Endothelial cell of umbilical vein (primary cell): ENCODE results near the gene EFNB1. TPM values are rescaled to one million over a fixed set of nuclear protein-coding genes. Genes with fewer than 3 reads are reported as not detected.

ENCODE experiments used
- BruUV-seq: library from RNA; stranded (reverse); fragments of 400-500 nt; replicated peaks from 2 replicates; lab custom pipeline; 2021; lab: Mats Ljungman, UMichigan
- CTCF ChIA-PET: fragments of 300-600, 350-600 bp; sonication (Branson Sonifier 250); formaldehyde crosslinking; loops from one replicate; lab custom pipeline; 2021; ENCODE audit warnings: antibody characterized with exemption, inconsistent platforms; lab: Charles Lee
- POLR2A ChIA-PET: fragments of 300-600, 350-600 bp; sonication (Branson Sonifier 250); formaldehyde crosslinking; loops from one replicate; lab custom pipeline; 2021; ENCODE audit warnings: antibody characterized with exemption, inconsistent platforms; lab: Charles Lee
- DNase-seq: peaks from one replicate; pipeline ENCODE4 v3.0.0-alpha.2; 2011; ENCODE audit warnings: low read depth, low spot score
- FAIRE-seq: peaks from 2 replicates; lab custom pipeline; 2011; peaks lifted over from hg19 to GRCh38; lab: Jason Lieb, UNC
- H2AFZ ChIP-seq: 2 replicates; pipeline ENCODE4 v1.6.0; 2012; ENCODE audit warnings: low read depth, low read length, control low read depth, inconsistent platforms
- H3K27ac ChIP-seq: 2 replicates; pipeline ENCODE4 v1.5.1; 2011; ENCODE audit warnings: low read depth, mild to moderate bottlenecking, control low read depth, low read length, moderate library complexity; ENCODE audit not compliant: insufficient read depth
- H3K27me3 ChIP-seq, 2 experiments: 2 replicates each; pipeline versions ENCODE4 v1.6.0 to v1.6.1; 2011; ENCODE audit warnings: low read length in 2 of 2, mixed read lengths in 1 of 2; ENCODE audit not compliant: control insufficient read depth in 2 of 2, insufficient read depth in 2 of 2
- H3K36me3 ChIP-seq, 2 experiments: 2 replicates in 1 of 2; 3 replicates in 1 of 2; pipeline ENCODE4 v1.5.1; 2011; ENCODE audit warnings: low read length in 2 of 2, mild to moderate bottlenecking in 1 of 2, moderate library complexity in 1 of 2; ENCODE audit not compliant: control insufficient read depth in 2 of 2, insufficient read depth in 2 of 2; ENCODE audit errors: extremely low read depth in 1 of 2
- H3K4me1 ChIP-seq: 3 replicates; pipeline ENCODE4 v1.5.1; 2011; ENCODE audit warnings: mild to moderate bottlenecking, low read length; ENCODE audit not compliant: control insufficient read depth, insufficient read depth; ENCODE audit errors: extremely low read depth
- H3K4me2 ChIP-seq: 2 replicates; pipeline ENCODE4 v1.6.1; 2011; ENCODE audit warnings: low read length, control low read depth, mixed read lengths; ENCODE audit not compliant: insufficient read depth
- H3K4me3 ChIP-seq, 3 experiments: fragments of 200-600 bp in 1 of 3; sonication (generic), shearing (Covaris generic) in 1 of 3; replicated peaks in 1 of 3; 2 replicates each; pipeline ENCODE4 v1.5.1; 2011 to 2016; ENCODE audit warnings: control low read depth in 3 of 3, low read length in 3 of 3, mild to moderate bottlenecking in 2 of 3, inconsistent platforms in 1 of 3, low read depth in 1 of 3, moderate library complexity in 1 of 3; ENCODE audit not compliant: insufficient read depth in 1 of 3
- H3K79me2 ChIP-seq: 2 replicates; pipeline ENCODE4 v1.6.0; 2012; ENCODE audit warnings: low read length, inconsistent platforms; ENCODE audit not compliant: control insufficient read depth, insufficient read depth
- H3K9ac ChIP-seq: replicated peaks from 2 replicates; pipeline ENCODE3; 2011; ENCODE audit warnings: low read length, control low read depth; ENCODE audit not compliant: insufficient read depth; ENCODE audit errors: extremely low read depth
- H3K9me1 ChIP-seq: replicated peaks from 3 replicates; pipeline ENCODE4 v1.6.0; 2011; ENCODE audit warnings: mild to moderate bottlenecking, low read length; ENCODE audit not compliant: control insufficient read depth, insufficient read depth; ENCODE audit errors: extremely low read depth
- H3K9me3 ChIP-seq: replicated peaks from 2 replicates; pipeline ENCODE4 v1.5.1; 2012; ENCODE audit warnings: low read length, inconsistent platforms; ENCODE audit not compliant: control insufficient read depth, insufficient read depth
- H4K20me1 ChIP-seq: replicated peaks from 2 replicates; pipeline ENCODE3; 2011; ENCODE audit warnings: mild to moderate bottlenecking, low read length; ENCODE audit not compliant: control insufficient read depth, insufficient read depth; ENCODE audit errors: extremely low read depth
- EZH2 ChIP-seq: IDR thresholded peaks from 2 replicates; pipeline ENCODE4 v1.6.1; 2012; ENCODE audit warnings: borderline replicate concordance, low read depth, mild to moderate bottlenecking, moderate library complexity, low read length, inconsistent platforms; ENCODE audit not compliant: severe bottlenecking
- FOS ChIP-seq: IDR thresholded peaks from 2 replicates; pipeline ENCODE4 v1.6.1; 2011; ENCODE audit warnings: mild to moderate bottlenecking, low read length, moderate library complexity, borderline replicate concordance; ENCODE audit not compliant: insufficient read depth
- GATA2 ChIP-seq: IDR thresholded peaks from 2 replicates; pipeline ENCODE4 v1.7.0; 2011; ENCODE audit warnings: low read depth, mild to moderate bottlenecking, moderate library complexity, mixed read lengths, low read length; ENCODE audit not compliant: insufficient read length, insufficient read depth
- JUN ChIP-seq: IDR thresholded peaks from 2 replicates; pipeline ENCODE4 v1.6.1; 2011; ENCODE audit warnings: borderline replicate concordance, low read depth; ENCODE audit not compliant: insufficient read length, insufficient read depth
- MAX ChIP-seq: IDR thresholded peaks from 2 replicates; pipeline ENCODE4 v1.6.1; 2011; ENCODE audit not compliant: insufficient read depth, insufficient read length
- MYC ChIP-seq: IDR thresholded peaks from one replicate; pipeline ENCODE4 v1.6.1; 2011; ENCODE audit warnings: mild to moderate bottlenecking, low read depth, low read length
- POLR2A ChIP-seq: IDR thresholded peaks from 2 replicates; pipeline ENCODE4 v1.6.1; 2012; ENCODE audit warnings: low read depth, mild to moderate bottlenecking, control low read depth, low read length
- POLR2AphosphoS5 ChIP-seq: IDR thresholded peaks from 2 replicates; pipeline ENCODE4 v1.6.1; 2012; ENCODE audit warnings: low read depth, mild to moderate bottlenecking, control low read depth, low read length, moderate library complexity; ENCODE audit not compliant: insufficient read depth
- dilution Hi-C: fragments of 300-500 bp; cut with MboI; formaldehyde crosslinking; loops from one replicate; pipeline ENCODE4 v1.15.0; 2019; ENCODE audit warnings: low sequenced_read_pairs; ENCODE audit not compliant: extremely low pct_ligation_motif_present
- intact Hi-C: fragments of 100-400 bp; cut with micrococcal nuclease; formaldehyde crosslinking; loops from one replicate; pipeline ENCODE4 v1.10.0; 2022
- polyA plus RNA-seq, 4 experiments: library from polyadenylated mRNA; depleted of rRNA in 3 of 4; stranded (reverse) in 3 of 4; unstranded in 1 of 4; fragments of >200 nt; gene quantifications; 2 replicates each; pipeline versions ENCODE4 v1.2.1 to v1.2.3, GENCODE V29; 2011 to 2012; ENCODE audit warnings: missing spikeins in 1 of 4
- total RNA-seq: library from RNA; stranded (reverse); gene quantifications from 2 replicates; pipeline ENCODE4 v1.2.3, GENCODE V29; 2021
- TF ChIP-seq, protein P1 (sequence below), 2 donors: IDR thresholded peaks; 1 replicate in 1 of 2; 2 replicates in 1 of 2; pipeline ENCODE4 v1.5.1; 2011; ENCODE audit warnings: low read length in 2 of 2, mild to moderate bottlenecking in 2 of 2, moderate library complexity in 2 of 2, control low read depth in 1 of 2, inconsistent platforms in 1 of 2, low read depth in 1 of 2; ENCODE audit not compliant: insufficient read depth in 1 of 2; ENCODE audit errors: extremely low read depth in 1 of 2

Gene EFNB1
- total and polyA plus RNA-seq, 2 donors (not counting 3 experiments of a cell fraction or from before 2014, with no cell fraction given), result 7.8 to 13.3 TPM

DNA sequence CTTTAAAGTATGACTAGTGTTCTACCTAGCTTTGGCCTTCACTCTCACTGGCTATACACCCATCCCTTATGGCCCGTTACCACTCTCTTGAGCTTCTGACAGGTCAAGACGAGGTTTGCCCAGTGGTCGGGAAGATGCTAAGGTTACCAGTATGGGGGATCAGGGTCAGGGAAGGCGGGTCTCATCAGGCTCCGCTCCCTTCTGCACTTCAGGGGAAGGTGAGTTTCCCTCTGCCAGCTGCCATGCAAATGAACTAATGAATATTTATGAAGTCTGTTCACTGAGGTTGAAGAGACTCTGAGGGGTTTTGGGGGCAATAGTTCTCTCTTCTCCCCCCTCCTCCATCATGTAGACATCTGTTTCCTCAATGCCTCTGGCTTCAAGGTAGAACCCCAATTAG lies 6.6 kb downstream of the EFNB1 start:
- H3K9me1 ChIP-seq, result no peaks in the 10 kb centered on the region
- no peak for TF ChIP-seq GATA2
- TF ChIP-seq, protein P1, sequence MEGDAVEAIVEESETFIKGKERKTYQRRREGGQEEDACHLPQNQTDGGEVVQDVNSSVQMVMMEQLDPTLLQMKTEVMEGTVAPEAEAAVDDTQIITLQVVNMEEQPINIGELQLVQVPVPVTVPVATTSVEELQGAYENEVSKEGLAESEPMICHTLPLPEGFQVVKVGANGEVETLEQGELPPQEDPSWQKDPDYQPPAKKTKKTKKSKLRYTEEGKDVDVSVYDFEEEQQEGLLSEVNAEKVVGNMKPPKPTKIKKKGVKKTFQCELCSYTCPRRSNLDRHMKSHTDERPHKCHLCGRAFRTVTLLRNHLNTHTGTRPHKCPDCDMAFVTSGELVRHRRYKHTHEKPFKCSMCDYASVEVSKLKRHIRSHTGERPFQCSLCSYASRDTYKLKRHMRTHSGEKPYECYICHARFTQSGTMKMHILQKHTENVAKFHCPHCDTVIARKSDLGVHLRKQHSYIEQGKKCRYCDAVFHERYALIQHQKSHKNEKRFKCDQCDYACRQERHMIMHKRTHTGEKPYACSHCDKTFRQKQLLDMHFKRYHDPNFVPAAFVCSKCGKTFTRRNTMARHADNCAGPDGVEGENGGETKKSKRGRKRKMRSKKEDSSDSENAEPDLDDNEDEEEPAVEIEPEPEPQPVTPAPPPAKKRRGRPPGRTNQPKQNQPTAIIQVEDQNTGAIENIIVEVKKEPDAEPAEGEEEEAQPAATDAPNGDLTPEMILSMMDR (IDR thresholded peaks at IDR 0.05; ENCODE audit: extremely low read depth in 1 of 2, insufficient read depth in 1 of 2, low read depth in 1 of 2, low read length in 2 of 2), result no peak
- TF ChIP-seq FOS, result no peak
- no peak for TF ChIP-seq POLR2A
- no peak for TF ChIP-seq MYC
- no peak for TF ChIP-seq POLR2AphosphoS5
- no peak for TF ChIP-seq EZH2
- TF ChIP-seq MAX, result no peak
- no peak for TF ChIP-seq JUN
- H3K4me1 ChIP-seq, result peaks cover 10% of the 10 kb centered on the region
- peaks cover 13% of the 10 kb centered on the region for H3K79me2 ChIP-seq
- BruUV-seq, result no TSS peak
- DNase-seq (no peak), FAIRE-seq (no peak)
- no peak overlapping the region for H3K27ac ChIP-seq
- CTCF ChIA-PET, result interaction anchor here (1.1 kb wide), 1 partner anchor 225 kb away, joined by 4 read pairs; no protein-coding TSS in a partner anchor
- no peak overlapping the region for H2AFZ ChIP-seq
- dilution Hi-C loops, result no loop called here
- no peaks in the 10 kb centered on the region for H4K20me1 ChIP-seq
- POLR2A ChIA-PET, result no interaction called here
- H3K9ac ChIP-seq, result no peak overlapping the region
- no peak overlapping the region for H3K4me3 ChIP-seq
- no peaks in the 10 kb centered on the region for H3K27me3 ChIP-seq
- intact Hi-C loops, result no loop called here
- peaks cover 0 to 6% of the 10 kb centered on the region in 2 experiments for H3K36me3 ChIP-seq
- no peak overlapping the region for H3K4me2 ChIP-seq
- H3K9me3 ChIP-seq, result no peaks in the 10 kb centered on the region
